Iris pigment epithelial cell (primary cell): ENCODE data around the gene KNL1.
"Not testable (repeated sequence)": the region's sequence is repeated elsewhere in the genome, so short reads cannot be mapped to it uniquely, and the experiment has no call there.

ENCODE experiments used
- DNase-seq: peaks from one replicate; pipeline ENCODE4 v3.0.0-alpha.2; 2011; ENCODE audit warnings: low read depth

KNL1 gene

GRCh38 chr15:40593588-40594428 is at the start of gene KNL1:
Gene KNL1, plus strand, starts transcription at chr15:40594249. Its CDS starts 8,683 bp downstream, at chr15:40602932.
- DNase-seq, result peak; percentile 82

GRCh38 chr15:40545457-40545856 is 48.6 kb upstream of the KNL1 start:
- DNase-seq, result no peak

GRCh38 chr15:40548610-40549009 is 45.4 kb upstream of the KNL1 start:
- no peak for DNase-seq

- no peak for DNase-seq
Observed at GRCh38 chr15:40549894-40550293, 44.2 kb upstream of the KNL1 start.

- DNase-seq, result no peak
Observed at GRCh38 chr15:40550341-40551037, 43.6 kb upstream of the KNL1 start.

- no peak for DNase-seq
Observed at GRCh38 chr15:40554161-40554525, 39.9 kb upstream of the KNL1 start.

GRCh38 chr15:40555876-40556275 is 38.2 kb upstream of the KNL1 start:
- DNase-seq, result no peak

GRCh38 chr15:40558952-40559742 is 34.9 kb upstream of the KNL1 start:
- DNase-seq, result no peak

GRCh38 chr15:40562691-40563090 is 31.4 kb upstream of the KNL1 start:
- no peak for DNase-seq

- DNase-seq, result no peak
Observed at GRCh38 chr15:40563426-40563825, 30.6 kb upstream of the KNL1 start.

- DNase-seq, result peak; percentile 99
Observed at GRCh38 chr15:40564591-40565332, 29.3 kb upstream of the KNL1 start, which contains the start of gene CCDC32. Gene CCDC32, minus strand, starts transcription at chr15:40565042. Its CDS starts 2,027 bp downstream, at chr15:40563015.

- no peak for DNase-seq
Observed at GRCh38 chr15:40565333-40566238, 28.5 kb upstream of the KNL1 start.

- DNase-seq, result no peak
Observed at GRCh38 chr15:40567111-40567510, 26.9 kb upstream of the KNL1 start.

GRCh38 chr15:40569129-40569953 is 24.7 kb upstream of the KNL1 start, which contains the start of gene RPUSD2:
Gene RPUSD2, plus strand, starts transcription at chr15:40569299. Its CDS starts 39 bp downstream, at chr15:40569338.
- DNase-seq, result peak; percentile 94

GRCh38 chr15:40575113-40575512 is 18.9 kb upstream of the KNL1 start:
- no peak for DNase-seq

- DNase-seq, result not testable (repeated sequence)
Observed at GRCh38 chr15:40576914-40577313, 17.1 kb upstream of the KNL1 start.

- DNase-seq, result no peak
Observed at GRCh38 chr15:40578892-40579291, 15.2 kb upstream of the KNL1 start.

GRCh38 chr15:40581796-40582195 is 12.3 kb upstream of the KNL1 start:
- not testable (repeated sequence) for DNase-seq

GRCh38 chr15:40582726-40583246 is 11.3 kb upstream of the KNL1 start:
- DNase-seq, result peak; percentile 51
